Liver (tissue), 3 donors: ENCODE measurements around the gene CHTOP.

ENCODE experiments used
- EGR1 ChIP-seq, 2 donors: IDR thresholded peaks; 2 replicates each; pipeline ENCODE4 v1.6.1; 2016 to 2018; ENCODE audit warnings: antibody characterized with exemption in 2 of 2, low read depth in 2 of 2
- FOXA2 ChIP-seq: IDR thresholded peaks from 2 replicates; pipeline ENCODE4 v1.6.1; 2016; ENCODE audit warnings: antibody characterized with exemption
- GABPA ChIP-seq, 2 donors: IDR thresholded peaks in 1 of 2; conservative IDR thresholded peaks in 1 of 2; 2 replicates each; pipeline ENCODE4 v1.6.1; 2016; ENCODE audit warnings: antibody characterized with exemption in 2 of 2, mild to moderate bottlenecking in 1 of 2, moderate library complexity in 1 of 2
- HNF4G ChIP-seq: IDR thresholded peaks from 2 replicates; pipeline ENCODE4 v1.6.1; 2016; ENCODE audit warnings: antibody characterized with exemption
- JUND ChIP-seq, 2 donors: IDR thresholded peaks; 2 replicates each; pipeline ENCODE4 v1.6.1; 2016; ENCODE audit warnings: antibody characterized with exemption in 2 of 2
- NR2F2 ChIP-seq: IDR thresholded peaks from 2 replicates; pipeline ENCODE4 v1.6.1; 2016; ENCODE audit warnings: antibody characterized with exemption
- SP1 ChIP-seq: IDR thresholded peaks from 2 replicates; pipeline ENCODE4 v1.6.1; 2018; ENCODE audit warnings: antibody characterized with exemption, mild to moderate bottlenecking
- TAF1 ChIP-seq: conservative IDR thresholded peaks from 2 replicates; pipeline ENCODE4 v1.6.1; 2016; ENCODE audit warnings: antibody characterized with exemption, mild to moderate bottlenecking
- YY1 ChIP-seq: IDR thresholded peaks from 2 replicates; pipeline ENCODE4 v1.6.1; 2016; ENCODE audit warnings: antibody characterized with exemption, mild to moderate bottlenecking
- TF ChIP-seq, protein P1 (sequence below): fragments of 150-350 bp; IDR thresholded peaks from 2 replicates; pipeline ENCODE4 v1.5.1; 2017; ENCODE audit warnings: improper control_type of control experiment, low read depth, low read length; ENCODE audit not compliant: missing input control
- TF ChIP-seq, protein P2 (sequence below): IDR thresholded peaks from 2 replicates; pipeline ENCODE4 v1.6.1; 2016; ENCODE audit warnings: antibody characterized with exemption
- TF ChIP-seq, protein P3 (sequence below): IDR thresholded peaks from 2 replicates; pipeline ENCODE4 v1.6.1; 2016; ENCODE audit warnings: antibody characterized with exemption, mild to moderate bottlenecking
- TF ChIP-seq, protein P4 (sequence below): IDR thresholded peaks from 2 replicates; pipeline ENCODE4 v1.6.1; 2016; ENCODE audit warnings: antibody characterized with exemption
- TF ChIP-seq, protein P5 (sequence below): IDR thresholded peaks from 2 replicates; pipeline ENCODE4 v1.6.1; 2016; ENCODE audit warnings: antibody characterized with exemption
- donor health status: healthy.
- donor health status: healthy.

DNA sequence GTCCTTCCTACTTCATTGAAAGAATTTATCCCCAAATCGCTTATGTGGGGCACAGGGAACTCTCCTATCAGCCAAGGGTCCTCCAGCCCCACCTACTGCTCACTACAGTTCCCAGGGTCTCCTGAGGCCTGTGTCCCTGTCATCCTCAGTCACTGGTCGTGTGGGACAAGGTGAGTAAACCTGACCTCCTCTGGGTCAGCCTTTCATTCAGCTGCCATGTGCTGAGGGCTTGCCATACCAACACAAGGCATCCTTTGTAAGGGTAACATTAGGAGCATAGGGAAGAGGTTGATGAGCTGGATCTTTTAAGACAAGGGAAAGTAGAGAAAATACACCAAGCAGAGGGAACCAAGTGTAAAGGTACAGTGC lies 13.5 kb downstream of the CHTOP start:
- TF ChIP-seq, protein P1, sequence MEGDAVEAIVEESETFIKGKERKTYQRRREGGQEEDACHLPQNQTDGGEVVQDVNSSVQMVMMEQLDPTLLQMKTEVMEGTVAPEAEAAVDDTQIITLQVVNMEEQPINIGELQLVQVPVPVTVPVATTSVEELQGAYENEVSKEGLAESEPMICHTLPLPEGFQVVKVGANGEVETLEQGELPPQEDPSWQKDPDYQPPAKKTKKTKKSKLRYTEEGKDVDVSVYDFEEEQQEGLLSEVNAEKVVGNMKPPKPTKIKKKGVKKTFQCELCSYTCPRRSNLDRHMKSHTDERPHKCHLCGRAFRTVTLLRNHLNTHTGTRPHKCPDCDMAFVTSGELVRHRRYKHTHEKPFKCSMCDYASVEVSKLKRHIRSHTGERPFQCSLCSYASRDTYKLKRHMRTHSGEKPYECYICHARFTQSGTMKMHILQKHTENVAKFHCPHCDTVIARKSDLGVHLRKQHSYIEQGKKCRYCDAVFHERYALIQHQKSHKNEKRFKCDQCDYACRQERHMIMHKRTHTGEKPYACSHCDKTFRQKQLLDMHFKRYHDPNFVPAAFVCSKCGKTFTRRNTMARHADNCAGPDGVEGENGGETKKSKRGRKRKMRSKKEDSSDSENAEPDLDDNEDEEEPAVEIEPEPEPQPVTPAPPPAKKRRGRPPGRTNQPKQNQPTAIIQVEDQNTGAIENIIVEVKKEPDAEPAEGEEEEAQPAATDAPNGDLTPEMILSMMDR: no peak
- TF ChIP-seq TAF1: no peak
- TF ChIP-seq GABPA (IDR thresholded peaks at IDR 0.05 in 1 of 2, conservative IDR thresholded peaks at IDR 0.05 in 1 of 2): no peak
- TF ChIP-seq, protein P2, sequence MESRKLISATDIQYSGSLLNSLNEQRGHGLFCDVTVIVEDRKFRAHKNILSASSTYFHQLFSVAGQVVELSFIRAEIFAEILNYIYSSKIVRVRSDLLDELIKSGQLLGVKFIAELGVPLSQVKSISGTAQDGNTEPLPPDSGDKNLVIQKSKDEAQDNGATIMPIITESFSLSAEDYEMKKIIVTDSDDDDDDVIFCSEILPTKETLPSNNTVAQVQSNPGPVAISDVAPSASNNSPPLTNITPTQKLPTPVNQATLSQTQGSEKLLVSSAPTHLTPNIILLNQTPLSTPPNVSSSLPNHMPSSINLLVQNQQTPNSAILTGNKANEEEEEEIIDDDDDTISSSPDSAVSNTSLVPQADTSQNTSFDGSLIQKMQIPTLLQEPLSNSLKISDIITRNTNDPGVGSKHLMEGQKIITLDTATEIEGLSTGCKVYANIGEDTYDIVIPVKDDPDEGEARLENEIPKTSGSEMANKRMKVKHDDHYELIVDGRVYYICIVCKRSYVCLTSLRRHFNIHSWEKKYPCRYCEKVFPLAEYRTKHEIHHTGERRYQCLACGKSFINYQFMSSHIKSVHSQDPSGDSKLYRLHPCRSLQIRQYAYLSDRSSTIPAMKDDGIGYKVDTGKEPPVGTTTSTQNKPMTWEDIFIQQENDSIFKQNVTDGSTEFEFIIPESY: no peak
- TF ChIP-seq, protein P3, sequence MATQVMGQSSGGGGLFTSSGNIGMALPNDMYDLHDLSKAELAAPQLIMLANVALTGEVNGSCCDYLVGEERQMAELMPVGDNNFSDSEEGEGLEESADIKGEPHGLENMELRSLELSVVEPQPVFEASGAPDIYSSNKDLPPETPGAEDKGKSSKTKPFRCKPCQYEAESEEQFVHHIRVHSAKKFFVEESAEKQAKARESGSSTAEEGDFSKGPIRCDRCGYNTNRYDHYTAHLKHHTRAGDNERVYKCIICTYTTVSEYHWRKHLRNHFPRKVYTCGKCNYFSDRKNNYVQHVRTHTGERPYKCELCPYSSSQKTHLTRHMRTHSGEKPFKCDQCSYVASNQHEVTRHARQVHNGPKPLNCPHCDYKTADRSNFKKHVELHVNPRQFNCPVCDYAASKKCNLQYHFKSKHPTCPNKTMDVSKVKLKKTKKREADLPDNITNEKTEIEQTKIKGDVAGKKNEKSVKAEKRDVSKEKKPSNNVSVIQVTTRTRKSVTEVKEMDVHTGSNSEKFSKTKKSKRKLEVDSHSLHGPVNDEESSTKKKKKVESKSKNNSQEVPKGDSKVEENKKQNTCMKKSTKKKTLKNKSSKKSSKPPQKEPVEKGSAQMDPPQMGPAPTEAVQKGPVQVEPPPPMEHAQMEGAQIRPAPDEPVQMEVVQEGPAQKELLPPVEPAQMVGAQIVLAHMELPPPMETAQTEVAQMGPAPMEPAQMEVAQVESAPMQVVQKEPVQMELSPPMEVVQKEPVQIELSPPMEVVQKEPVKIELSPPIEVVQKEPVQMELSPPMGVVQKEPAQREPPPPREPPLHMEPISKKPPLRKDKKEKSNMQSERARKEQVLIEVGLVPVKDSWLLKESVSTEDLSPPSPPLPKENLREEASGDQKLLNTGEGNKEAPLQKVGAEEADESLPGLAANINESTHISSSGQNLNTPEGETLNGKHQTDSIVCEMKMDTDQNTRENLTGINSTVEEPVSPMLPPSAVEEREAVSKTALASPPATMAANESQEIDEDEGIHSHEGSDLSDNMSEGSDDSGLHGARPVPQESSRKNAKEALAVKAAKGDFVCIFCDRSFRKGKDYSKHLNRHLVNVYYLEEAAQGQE: no peak
- TF ChIP-seq YY1: no peak
- TF ChIP-seq, protein P4, sequence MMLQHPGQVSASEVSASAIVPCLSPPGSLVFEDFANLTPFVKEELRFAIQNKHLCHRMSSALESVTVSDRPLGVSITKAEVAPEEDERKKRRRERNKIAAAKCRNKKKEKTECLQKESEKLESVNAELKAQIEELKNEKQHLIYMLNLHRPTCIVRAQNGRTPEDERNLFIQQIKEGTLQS: no peak
- TF ChIP-seq HNF4G: no peak
- no peak for TF ChIP-seq FOXA2
- TF ChIP-seq SP1: no peak
- no peak for TF ChIP-seq NR2F2
- TF ChIP-seq, protein P5, sequence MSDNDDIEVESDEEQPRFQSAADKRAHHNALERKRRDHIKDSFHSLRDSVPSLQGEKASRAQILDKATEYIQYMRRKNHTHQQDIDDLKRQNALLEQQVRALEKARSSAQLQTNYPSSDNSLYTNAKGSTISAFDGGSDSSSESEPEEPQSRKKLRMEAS: no peak
- no peak for TF ChIP-seq EGR1 (IDR thresholded peaks at IDR 0.05; ENCODE audit: low read depth in 2 of 2)
- TF ChIP-seq JUND (IDR thresholded peaks at IDR 0.05): no peak
